ENCODE results near the gene WWC2.
A peak's percentile ranks its signal among the peaks of the same experiment; 100 is the strongest.

Gene WWC2

DNA sequence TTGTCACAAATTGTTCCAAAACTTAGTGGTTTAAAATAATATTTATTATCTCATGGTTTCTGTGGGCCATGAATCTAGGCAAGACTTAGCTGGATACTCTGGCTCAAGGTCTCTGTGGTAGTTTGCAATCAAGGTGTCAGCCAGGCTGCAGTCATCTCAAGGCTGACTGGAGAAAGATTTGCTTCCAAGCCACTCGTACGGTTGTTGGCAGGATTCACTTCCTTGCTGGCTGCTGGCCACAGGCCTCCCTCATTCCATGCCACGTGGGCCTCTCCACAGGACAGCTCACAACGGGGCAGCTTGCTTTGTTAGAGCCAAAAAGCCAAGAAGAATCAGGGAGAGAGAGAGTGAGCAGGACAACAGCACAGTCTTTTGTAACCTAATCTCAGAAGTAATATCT is 101.4 kb downstream of the WWC2 start:
- no peak overlapping the region for H3K4me3 ChIP-seq (ENCODE audit: low read length)
- TF ChIP-seq, protein P1, sequence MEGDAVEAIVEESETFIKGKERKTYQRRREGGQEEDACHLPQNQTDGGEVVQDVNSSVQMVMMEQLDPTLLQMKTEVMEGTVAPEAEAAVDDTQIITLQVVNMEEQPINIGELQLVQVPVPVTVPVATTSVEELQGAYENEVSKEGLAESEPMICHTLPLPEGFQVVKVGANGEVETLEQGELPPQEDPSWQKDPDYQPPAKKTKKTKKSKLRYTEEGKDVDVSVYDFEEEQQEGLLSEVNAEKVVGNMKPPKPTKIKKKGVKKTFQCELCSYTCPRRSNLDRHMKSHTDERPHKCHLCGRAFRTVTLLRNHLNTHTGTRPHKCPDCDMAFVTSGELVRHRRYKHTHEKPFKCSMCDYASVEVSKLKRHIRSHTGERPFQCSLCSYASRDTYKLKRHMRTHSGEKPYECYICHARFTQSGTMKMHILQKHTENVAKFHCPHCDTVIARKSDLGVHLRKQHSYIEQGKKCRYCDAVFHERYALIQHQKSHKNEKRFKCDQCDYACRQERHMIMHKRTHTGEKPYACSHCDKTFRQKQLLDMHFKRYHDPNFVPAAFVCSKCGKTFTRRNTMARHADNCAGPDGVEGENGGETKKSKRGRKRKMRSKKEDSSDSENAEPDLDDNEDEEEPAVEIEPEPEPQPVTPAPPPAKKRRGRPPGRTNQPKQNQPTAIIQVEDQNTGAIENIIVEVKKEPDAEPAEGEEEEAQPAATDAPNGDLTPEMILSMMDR (conservative IDR thresholded peaks at IDR 0.05; ENCODE audit: low read depth, low read length): no peak

DNA sequence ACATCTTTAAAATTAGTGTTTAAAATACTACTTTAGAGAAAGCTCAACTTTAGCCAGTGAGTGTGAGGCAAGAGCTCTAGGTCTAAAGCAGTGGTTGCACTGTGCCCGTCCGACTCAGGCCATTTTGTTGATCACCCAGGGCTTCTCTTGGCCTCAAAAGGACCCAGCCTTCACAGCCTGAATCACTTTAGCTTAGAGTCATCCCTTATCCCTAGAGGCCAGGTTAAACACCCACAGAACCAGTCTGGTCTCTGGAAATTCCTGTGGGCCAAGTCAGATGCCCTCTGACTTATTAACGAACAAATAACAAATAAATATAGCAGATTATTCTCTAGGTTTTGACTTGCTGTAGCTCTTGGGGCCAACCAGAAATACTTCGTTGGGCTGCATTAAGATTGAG is 102.3 kb downstream of the WWC2 start:
- TF ChIP-seq, protein P1 (conservative IDR thresholded peaks at IDR 0.05; ENCODE audit: low read depth, low read length): no peak
- no peak for DNase-seq (ENCODE audit: low read depth)
- no peak overlapping the region for H3K4me3 ChIP-seq (ENCODE audit: low read length)

More for the DNA sequence above, 101.4 kb downstream of the WWC2 start:
- DNase-seq (ENCODE audit: low read depth): peak; percentile 71

DNA sequence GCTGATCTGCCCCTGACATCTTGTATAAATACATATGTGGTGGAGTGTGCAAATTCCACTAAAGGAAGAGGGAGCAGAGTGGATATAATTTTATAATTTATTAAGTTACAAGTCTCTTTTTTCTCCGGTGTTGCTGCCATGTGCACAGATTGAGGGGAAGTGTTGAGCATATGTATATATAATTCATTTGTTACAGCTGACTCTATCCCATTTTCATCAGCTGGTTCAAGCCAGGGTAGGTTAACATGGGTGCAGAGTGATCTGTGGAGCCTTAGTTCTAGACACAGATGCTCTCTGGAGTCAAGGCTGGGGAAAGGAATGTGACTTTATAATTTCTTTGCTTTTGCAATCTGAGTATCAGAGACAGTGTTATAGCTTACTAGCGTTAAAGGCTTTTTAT is 103.5 kb downstream of the WWC2 start:
- H3K4me3 ChIP-seq (ENCODE audit: low read length): no peak overlapping the region
- TF ChIP-seq, protein P1 (conservative IDR thresholded peaks at IDR 0.05; ENCODE audit: low read depth, low read length): no peak
- no peak for DNase-seq (ENCODE audit: low read depth)

DNA sequence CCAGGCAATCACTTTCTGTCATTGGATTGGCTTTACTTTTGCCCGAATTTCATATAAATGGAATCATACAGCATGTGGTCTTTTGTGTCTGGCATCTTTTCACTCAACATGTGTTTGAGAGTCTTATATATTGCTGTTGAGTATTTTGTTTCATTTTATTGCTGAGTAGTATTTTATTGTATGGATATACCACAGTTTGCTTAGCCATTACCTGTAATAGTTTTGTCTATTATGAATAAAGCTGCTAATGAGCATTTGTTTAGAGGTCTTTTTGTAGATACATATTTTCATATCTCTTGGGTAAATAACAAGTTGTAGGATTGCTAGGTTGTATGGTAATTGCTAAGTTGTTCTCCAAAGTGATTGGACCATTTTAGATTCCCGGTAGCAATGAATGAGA is 105.7 kb downstream of the WWC2 start:
- DNase-seq (ENCODE audit: low read depth): no peak
- TF ChIP-seq, protein P1 (conservative IDR thresholded peaks at IDR 0.05; ENCODE audit: low read depth, low read length): no peak
- no peak overlapping the region for H3K4me3 ChIP-seq (ENCODE audit: low read length)

DNA sequence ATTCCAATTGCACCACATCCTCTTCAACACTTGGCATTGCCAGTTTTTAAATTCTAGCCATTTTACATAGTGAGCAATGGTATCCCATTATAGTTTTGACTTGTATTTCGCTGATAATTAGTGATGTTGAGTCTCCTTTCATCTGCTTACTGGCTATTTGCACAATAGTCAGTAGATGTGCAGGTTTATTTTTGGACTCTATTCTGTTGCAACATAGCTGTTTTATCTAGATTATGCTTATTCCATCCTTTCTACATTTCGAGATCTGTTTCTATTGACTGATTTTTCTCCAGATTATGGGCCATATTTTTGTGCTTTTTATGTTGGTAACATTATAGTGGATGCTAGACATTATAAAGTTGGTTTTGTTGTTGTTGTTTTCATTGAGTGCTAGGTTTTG is 106.1 kb downstream of the WWC2 start:
- TF ChIP-seq, protein P1 (conservative IDR thresholded peaks at IDR 0.05; ENCODE audit: low read depth, low read length): no peak
- H3K4me3 ChIP-seq (ENCODE audit: low read length): no peak overlapping the region
- no peak for DNase-seq (ENCODE audit: low read depth)

DNA sequence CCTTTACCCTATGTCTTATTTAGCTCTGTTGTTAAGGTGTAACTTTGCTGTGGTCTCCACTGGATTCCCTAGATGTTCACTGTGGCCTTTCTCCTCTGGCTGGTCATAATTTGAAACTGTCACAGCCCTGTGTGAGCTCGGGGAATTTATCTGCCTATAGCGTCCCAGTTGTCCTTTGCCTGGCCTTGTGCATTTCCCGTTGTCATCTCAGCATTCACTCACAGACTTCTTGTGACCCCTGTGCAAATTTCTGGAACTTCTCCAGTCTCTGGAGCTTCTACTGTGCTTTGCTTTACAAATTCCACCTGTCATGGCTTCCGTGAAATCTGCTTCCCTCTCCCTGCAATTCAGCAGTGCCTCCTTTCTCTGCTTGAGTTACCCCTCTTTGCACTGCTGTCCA is 106.7 kb downstream of the WWC2 start:
- no peak for DNase-seq (ENCODE audit: low read depth)

DNA sequence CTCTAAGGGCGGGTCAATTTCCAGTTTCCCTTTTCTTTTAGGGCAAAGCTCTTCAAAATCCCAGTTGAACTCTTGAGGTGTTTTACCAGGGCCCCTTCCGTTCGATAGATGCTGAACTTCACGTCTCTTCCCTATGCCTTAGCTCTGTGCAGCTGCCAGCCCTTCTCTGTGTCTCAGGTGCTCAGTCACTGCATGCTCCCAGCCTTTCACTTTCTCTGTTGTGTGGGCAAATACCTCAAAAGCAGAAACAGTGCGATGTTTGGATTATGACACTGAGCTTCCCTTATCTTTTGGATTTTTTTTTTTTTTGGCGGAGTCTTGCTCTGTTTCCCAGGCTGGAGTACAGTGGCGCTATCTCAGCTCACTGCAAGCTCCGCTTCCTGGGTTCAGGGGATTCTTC is 112.5 kb downstream of the WWC2 start:
- no peak for DNase-seq (ENCODE audit: low read depth)
- TF ChIP-seq, protein P1 (conservative IDR thresholded peaks at IDR 0.05; ENCODE audit: low read depth, low read length): no peak
- H3K4me3 ChIP-seq (ENCODE audit: low read length): no peak overlapping the region

More for the DNA sequence above, 106.7 kb downstream of the WWC2 start:
- TF ChIP-seq, protein P1 (conservative IDR thresholded peaks at IDR 0.05; ENCODE audit: low read depth, low read length): no peak
- H3K4me3 ChIP-seq (ENCODE audit: low read length): no peak overlapping the region
